SU-DHL-6 (cell line): ENCODE results near the gene IRX5.

Source experiments
- H2AFZ ChIP-seq: fragments of 200-600 bp; sonication (generic); 2 replicates; pipeline ENCODE4 v1.6.1; 2014; ENCODE audit warnings: low read depth, mild to moderate bottlenecking, moderate library complexity, mixed read lengths, antibody characterized with exemption, low read length; ENCODE audit not compliant: severe bottlenecking
- H3F3A ChIP-seq: fragments of 200-600 bp; shearing (Covaris generic); 2 replicates; pipeline ENCODE4 v1.6.0; 2016; ENCODE audit warnings: antibody characterized with exemption, mild to moderate bottlenecking; ENCODE audit not compliant: insufficient read depth
- H3K27ac ChIP-seq: fragments of 200-600 bp; sonication (generic); 2 replicates; pipeline ENCODE4 v1.5.1; 2016; ENCODE audit warnings: low read depth, mild to moderate bottlenecking, low read length, moderate library complexity, mixed read lengths
- H3K27me3 ChIP-seq: fragments of 200-600 bp; sonication (generic), shearing (Covaris generic); 2 replicates; pipeline ENCODE4 v1.6.0; 2014; ENCODE audit warnings: mild to moderate bottlenecking, low read length
- H3K36me3 ChIP-seq: fragments of 200-600 bp; sonication (generic); 2 replicates; pipeline ENCODE4 v1.6.1; 2014; ENCODE audit warnings: mild to moderate bottlenecking, low read length, mixed read lengths
- H3K4me2 ChIP-seq: fragments of 300-600, 200-600 bp; shearing (Covaris generic), sonication (generic); 2 replicates; pipeline ENCODE4 v1.6.0; 2014; ENCODE audit warnings: low read length, low read depth, mild to moderate bottlenecking; ENCODE audit not compliant: poor library complexity, severe bottlenecking
- H3K4me3 ChIP-seq: fragments of 200-600 bp; sonication (generic); 2 replicates; pipeline ENCODE4 v1.5.1; 2014; ENCODE audit warnings: antibody characterized with exemption, low read length, mild to moderate bottlenecking, mixed read lengths; ENCODE audit not compliant: insufficient read depth, poor library complexity, severe bottlenecking
- H3K79me2 ChIP-seq: fragments of 200-600 bp; sonication (generic); 2 replicates; pipeline ENCODE4 v1.6.1; 2014; ENCODE audit warnings: mild to moderate bottlenecking, low read length, moderate library complexity; ENCODE audit not compliant: insufficient read depth
- H3K9ac ChIP-seq: fragments of 200-600 bp; sonication (generic); 2 replicates; pipeline ENCODE4 v1.7.0; 2014; ENCODE audit warnings: mild to moderate bottlenecking, low read length
- H3K9me2 ChIP-seq: fragments of 200-600 bp; sonication (generic); replicated peaks from 2 replicates; pipeline ENCODE4 v1.6.1; 2014; ENCODE audit warnings: low read length; ENCODE audit not compliant: insufficient read depth
- H3K9me3 ChIP-seq: fragments of 200-600 bp; sonication (generic); 2 replicates; pipeline ENCODE4 v1.6.1; 2014; ENCODE audit warnings: low read length, mixed read lengths; ENCODE audit not compliant: insufficient read depth
- H4K20me1 ChIP-seq: fragments of 200-600 bp; sonication (generic); 2 replicates; pipeline ENCODE4 v1.6.1; 2014; ENCODE audit warnings: low read depth, mild to moderate bottlenecking, antibody characterized with exemption, low read length, moderate library complexity, mixed read lengths
- EZH2phosphoT487 ChIP-seq: fragments of 200-600 bp; sonication (generic), shearing (Covaris generic); conservative IDR thresholded peaks from 2 replicates; pipeline ENCODE4 v1.6.1; 2018; ENCODE audit warnings: mild to moderate bottlenecking, antibody characterized with exemption, low read length, moderate library complexity, mixed read lengths
- TF ChIP-seq, protein P1 (sequence below): fragments of 200-600 bp; sonication (generic); IDR thresholded peaks from one replicate; pipeline ENCODE4 v1.5.1; 2017; ENCODE audit warnings: antibody characterized with exemption, mild to moderate bottlenecking, low read length, moderate library complexity; ENCODE audit not compliant: insufficient read depth, poor library complexity, severe bottlenecking

Gene IRX5

DNA sequence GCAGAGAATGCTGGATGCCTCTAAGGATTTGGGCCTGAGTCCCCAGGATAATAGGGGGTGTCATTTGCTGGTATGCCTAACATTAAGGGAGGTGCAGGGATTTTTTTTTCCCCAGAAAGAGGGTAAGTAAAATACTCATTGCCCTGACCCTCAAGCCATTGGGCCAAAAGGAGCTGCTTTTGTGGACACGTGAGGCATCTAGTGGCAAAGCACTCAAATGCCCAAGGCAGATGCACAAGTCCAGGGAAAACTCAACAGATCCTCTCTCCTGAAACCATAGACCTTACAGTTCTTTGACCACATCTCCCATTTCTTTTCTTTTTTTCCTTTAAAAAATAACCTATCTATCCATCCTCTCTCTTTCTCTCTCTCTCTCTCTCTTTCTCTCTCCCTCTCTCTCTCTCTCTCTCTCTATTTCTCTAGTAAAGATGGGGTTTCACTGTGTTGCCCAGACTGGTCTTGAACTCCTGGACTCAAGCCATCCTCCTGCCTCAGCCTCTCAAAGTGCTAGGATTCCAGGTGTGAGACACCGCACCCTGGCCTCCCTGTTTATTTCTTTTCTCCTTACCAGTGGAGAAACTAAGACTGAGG is 11.8 kb downstream of the IRX5 start:
- no peaks in the 10 kb centered on the region for H3K36me3 ChIP-seq
- no peaks in the 10 kb centered on the region for H4K20me1 ChIP-seq
- no peak for TF ChIP-seq EZH2phosphoT487
- TF ChIP-seq, protein P1, sequence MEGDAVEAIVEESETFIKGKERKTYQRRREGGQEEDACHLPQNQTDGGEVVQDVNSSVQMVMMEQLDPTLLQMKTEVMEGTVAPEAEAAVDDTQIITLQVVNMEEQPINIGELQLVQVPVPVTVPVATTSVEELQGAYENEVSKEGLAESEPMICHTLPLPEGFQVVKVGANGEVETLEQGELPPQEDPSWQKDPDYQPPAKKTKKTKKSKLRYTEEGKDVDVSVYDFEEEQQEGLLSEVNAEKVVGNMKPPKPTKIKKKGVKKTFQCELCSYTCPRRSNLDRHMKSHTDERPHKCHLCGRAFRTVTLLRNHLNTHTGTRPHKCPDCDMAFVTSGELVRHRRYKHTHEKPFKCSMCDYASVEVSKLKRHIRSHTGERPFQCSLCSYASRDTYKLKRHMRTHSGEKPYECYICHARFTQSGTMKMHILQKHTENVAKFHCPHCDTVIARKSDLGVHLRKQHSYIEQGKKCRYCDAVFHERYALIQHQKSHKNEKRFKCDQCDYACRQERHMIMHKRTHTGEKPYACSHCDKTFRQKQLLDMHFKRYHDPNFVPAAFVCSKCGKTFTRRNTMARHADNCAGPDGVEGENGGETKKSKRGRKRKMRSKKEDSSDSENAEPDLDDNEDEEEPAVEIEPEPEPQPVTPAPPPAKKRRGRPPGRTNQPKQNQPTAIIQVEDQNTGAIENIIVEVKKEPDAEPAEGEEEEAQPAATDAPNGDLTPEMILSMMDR = no peak
- no peak overlapping the region for H3K4me2 ChIP-seq
- no peaks in the 10 kb centered on the region for H3K9me3 ChIP-seq
- no peak overlapping the region for H3K27ac ChIP-seq
- no peak overlapping the region for H2AFZ ChIP-seq
- H3K27me3 ChIP-seq = no peaks in the 10 kb centered on the region
- no peaks in the 10 kb centered on the region for H3F3A ChIP-seq
- H3K79me2 ChIP-seq = no peaks in the 10 kb centered on the region
- H3K4me3 ChIP-seq = no peak overlapping the region
- no peak overlapping the region for H3K9ac ChIP-seq
- H3K9me2 ChIP-seq = no peaks in the 10 kb centered on the region

DNA sequence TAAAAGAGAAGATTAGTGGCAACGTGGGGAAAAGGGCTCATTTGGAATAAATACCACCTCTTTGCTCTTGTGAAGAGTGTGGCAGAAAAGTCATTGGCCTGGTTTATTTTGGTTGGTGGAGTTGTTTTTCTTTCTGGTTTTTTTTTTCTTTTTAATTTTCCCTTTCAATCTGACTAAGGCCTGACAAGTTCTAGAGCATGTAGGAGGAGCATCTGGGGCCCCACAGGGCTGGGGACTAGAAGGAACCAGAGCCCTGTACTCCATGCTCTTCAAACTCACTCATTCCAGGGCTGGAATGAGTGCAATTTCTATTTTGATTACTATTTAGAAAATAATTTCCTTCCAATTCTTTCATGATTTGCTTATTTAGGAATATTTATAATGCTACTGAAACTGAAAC is 13.3 kb downstream of the IRX5 start:
- no peaks in the 10 kb centered on the region for H3F3A ChIP-seq
- no peaks in the 10 kb centered on the region for H3K27me3 ChIP-seq

DNA sequence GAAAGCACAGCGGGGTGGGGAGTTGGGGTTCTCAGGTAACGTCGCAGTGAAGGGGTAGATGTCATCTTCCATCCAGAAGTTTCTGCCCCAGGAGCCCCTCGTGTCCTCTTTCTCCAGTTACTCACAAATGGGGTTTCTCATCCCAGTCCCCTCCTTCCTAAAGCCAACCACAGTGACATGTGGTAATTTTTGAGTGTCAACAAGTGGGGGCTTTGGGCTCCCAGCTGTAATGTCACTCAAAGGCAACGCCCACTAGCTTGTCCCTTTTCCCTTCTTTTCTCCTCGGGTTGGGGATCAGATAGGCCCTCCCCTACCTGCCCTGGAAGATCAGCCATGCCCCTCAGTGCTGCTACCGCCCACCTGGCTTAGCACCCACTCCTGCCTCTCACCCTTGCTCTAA is 14.4 kb downstream of the IRX5 start:
- no peak overlapping the region for H3K4me2 ChIP-seq
- no peaks in the 10 kb centered on the region for H3K27me3 ChIP-seq
- H3K79me2 ChIP-seq = no peaks in the 10 kb centered on the region
- no peak overlapping the region for H2AFZ ChIP-seq
- no peaks in the 10 kb centered on the region for H3K9me3 ChIP-seq
- H3K9ac ChIP-seq = no peak overlapping the region
- H3K9me2 ChIP-seq = no peaks in the 10 kb centered on the region
- H3K4me3 ChIP-seq = no peak overlapping the region
- no peak overlapping the region for H3K27ac ChIP-seq
- H3F3A ChIP-seq = no peaks in the 10 kb centered on the region
- no peaks in the 10 kb centered on the region for H4K20me1 ChIP-seq
- TF ChIP-seq, protein P1 = no peak
- TF ChIP-seq EZH2phosphoT487 = no peak
- no peaks in the 10 kb centered on the region for H3K36me3 ChIP-seq

More for the DNA sequence above, 13.3 kb downstream of the IRX5 start:
- H2AFZ ChIP-seq = no peak overlapping the region
- H3K27ac ChIP-seq = no peak overlapping the region
- H3K36me3 ChIP-seq = no peaks in the 10 kb centered on the region
- TF ChIP-seq EZH2phosphoT487 = no peak
- TF ChIP-seq, protein P1 = no peak
- H3K79me2 ChIP-seq = no peaks in the 10 kb centered on the region
- H3K4me3 ChIP-seq = no peak overlapping the region
- H3K9ac ChIP-seq = no peak overlapping the region
- no peak overlapping the region for H3K4me2 ChIP-seq
- no peaks in the 10 kb centered on the region for H3K9me3 ChIP-seq
- H3K9me2 ChIP-seq = no peaks in the 10 kb centered on the region
- no peaks in the 10 kb centered on the region for H4K20me1 ChIP-seq
